Activated CD8-positive, alpha-beta memory T cell treated with anti-CD3 and anti-CD28 coated beads for 36 hours (primary cell): ENCODE measurements around the gene PFKM. TPM values are rescaled to one million over a fixed set of nuclear protein-coding genes. Genes with fewer than 3 reads are reported as not detected.

Experiments used
- total RNA-seq, 2 experiments: library from RNA; stranded (reverse); gene quantifications; one replicate each; pipeline ENCODE4 v1.2.3, GENCODE V29; 2021

Gene PFKM
- total RNA-seq, 2 experiments from 2014 or later, result 50.0 to 55.2 TPM

Other genes starting within 250 kb of the PFKM start
- gene VDR, start 214.4 kb upstream of the PFKM start, total RNA-seq, result 100 to 1,000 TPM; 104 to 106 TPM
- 100 to 1,000 TPM; 199 to 200 TPM for gene TMEM106C, start 155.8 kb upstream of the PFKM start, total RNA-seq
- gene COL2A1, start 114.9 kb upstream of the PFKM start, total RNA-seq, result not detected
- gene SENP1, start 13.3 kb upstream of the PFKM start, total RNA-seq, result 10 to 100 TPM; 48.3 to 48.6 TPM
- 10 to 100 TPM; 29.4 to 33.0 TPM for gene ASB8, start 38.2 kb downstream of the PFKM start, total RNA-seq
- 1 to 10 TPM in 1 of 2 experiments, under 1 TPM in 1; 0.95 to 1.2 TPM for gene CCDC184, start 64.3 kb downstream of the PFKM start, total RNA-seq
- not detected for gene OR10AD1, start 83.9 kb downstream of the PFKM start, total RNA-seq
- 10 to 100 TPM in 1 of 2 experiments, 1 to 10 TPM in 1; 7.3 to 10.1 TPM for gene ZNF641, start 231.6 kb downstream of the PFKM start, total RNA-seq